Stimulated activated naive CD8-positive, alpha-beta T cell treated with anti-CD3 and anti-CD28 coated beads, Interleukin-15, amount 100 ng/mL, for 72 hours (primary cell): ENCODE measurements around the gene AFAP1L2.

ENCODE experiments used
- ATAC-seq: fragments of 150-1000 bp; cut with Tn5 transposase; 2 replicates; pipeline ENCODE4 v1.10.0; 2021; ENCODE audit warnings: mild to moderate bottlenecking, moderate library complexity
- DNase-seq, 2 donors: peaks; one replicate each; pipeline ENCODE4 v3.0.0; 2021 to 2022
- H3K27ac Mint-ChIP-seq, 2 donors: one replicate each; pipeline ENCODE4 v1.8.0; 2022; ENCODE audit warnings: mild to moderate bottlenecking in 2 of 2, mixed read lengths in 2 of 2, moderate library complexity in 2 of 2
- H3K27me3 Mint-ChIP-seq: one replicate; pipeline ENCODE4 v1.8.0; 2022; ENCODE audit warnings: mixed read lengths
- H3K4me1 Mint-ChIP-seq: one replicate; pipeline ENCODE4 v1.8.0; 2022; ENCODE audit warnings: mild to moderate bottlenecking, mixed read lengths
- H3K4me3 Mint-ChIP-seq, 2 donors: one replicate each; pipeline ENCODE4 v1.8.0; 2022; ENCODE audit warnings: mild to moderate bottlenecking in 2 of 2, mixed read lengths in 2 of 2, moderate library complexity in 1 of 2
- H3K9me3 Mint-ChIP-seq, 2 donors: one replicate each; pipeline ENCODE4 v1.8.0; 2022; ENCODE audit warnings: mixed read lengths in 2 of 2

Gene AFAP1L2

DNA sequence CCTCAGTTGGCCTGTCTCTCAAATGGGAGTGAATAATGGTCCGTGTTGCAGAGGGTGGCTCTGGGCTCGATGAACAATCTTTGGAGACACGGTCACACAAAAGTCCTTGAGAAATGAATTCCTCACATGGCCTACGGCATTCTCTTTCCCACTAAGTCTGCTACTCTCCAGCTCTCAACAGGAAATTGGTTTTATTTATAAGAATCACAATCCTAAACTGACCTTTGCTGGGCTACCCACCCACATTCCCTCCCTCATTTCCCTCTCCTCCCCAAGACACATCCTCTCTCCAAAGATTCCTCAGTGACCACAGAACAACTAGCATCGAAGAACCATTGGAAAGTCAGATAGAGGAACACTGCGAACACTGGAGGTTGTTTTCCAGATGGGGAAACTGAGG is 4.7 kb downstream of the AFAP1L2 start:
- Mint-ChIP-seq H3K9me3 (no peaks in the 10 kb centered on the region), H3K27ac (no peak overlapping the region)
- DNase-seq: no peak

DNA sequence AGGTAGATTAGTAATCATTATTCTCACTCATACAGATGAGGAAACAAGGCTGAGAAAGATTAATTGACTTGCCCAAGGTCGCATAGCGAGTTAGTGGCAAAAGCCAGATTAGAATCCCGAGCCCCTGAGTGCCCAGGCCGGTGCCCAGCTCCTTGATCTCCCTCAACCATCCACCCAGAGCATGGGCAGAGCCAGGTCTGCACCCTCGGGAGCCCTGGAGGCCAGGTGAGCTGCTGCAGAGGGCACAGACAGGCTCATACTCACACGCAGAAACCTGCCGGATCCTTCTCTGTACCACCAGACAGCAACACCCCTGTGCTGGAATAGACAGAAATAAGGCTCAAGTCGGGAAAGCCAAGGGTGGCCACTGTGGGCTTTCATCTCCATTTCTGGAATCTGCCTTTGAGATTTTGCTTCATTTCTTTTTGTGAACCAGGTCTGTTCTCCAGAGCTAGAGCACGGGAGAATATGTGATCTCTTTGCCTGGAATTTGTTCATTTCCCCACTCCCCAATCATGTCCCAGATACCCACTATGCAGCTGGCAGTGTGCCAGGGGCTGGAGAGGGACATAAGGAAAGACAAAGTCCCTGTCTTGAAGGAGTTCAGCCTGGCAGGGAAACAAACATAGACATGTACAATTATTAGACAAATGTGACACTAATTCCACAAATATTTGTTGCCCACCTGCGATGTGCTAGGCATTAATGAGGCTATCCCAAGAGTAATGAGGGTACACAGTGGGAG is 5.5 kb downstream of the AFAP1L2 start:
- H3K27me3 Mint-ChIP-seq: peaks cover 95% of the 10 kb centered on the region

More for the DNA sequence above, 4.7 kb downstream of the AFAP1L2 start:
- ATAC-seq: no peak
- peaks cover 58% of the 10 kb centered on the region for H3K4me1 Mint-ChIP-seq
- H3K4me3 Mint-ChIP-seq: no peak overlapping the region
- peaks cover 94% of the 10 kb centered on the region for H3K27me3 Mint-ChIP-seq

DNA sequence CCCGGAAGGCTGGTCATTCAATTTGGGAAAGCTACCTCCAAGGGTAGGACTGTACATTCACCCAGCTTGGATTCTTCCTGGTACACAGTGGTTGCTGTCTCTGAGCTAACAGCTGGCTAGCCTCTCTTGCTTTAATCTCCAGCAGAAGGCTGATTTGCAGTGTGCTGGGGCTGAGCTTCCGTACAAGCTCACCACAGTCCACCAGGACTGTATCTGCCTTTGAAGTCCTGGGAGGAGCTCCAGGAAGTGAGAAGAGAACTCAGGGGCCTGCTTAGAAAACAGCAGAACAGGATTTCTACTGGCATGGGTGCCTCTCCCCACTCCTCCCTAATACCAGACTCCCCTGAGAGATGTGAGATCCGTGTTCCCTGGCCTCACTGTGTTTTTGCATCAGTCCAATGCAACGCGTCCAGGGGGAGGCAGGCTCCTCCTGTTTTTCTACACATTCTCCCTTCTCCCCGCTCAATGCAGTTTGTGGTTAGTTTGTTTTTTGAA is 6.6 kb downstream of the AFAP1L2 start:
- DNase-seq (no peak), ATAC-seq (peak; percentile 38)
- no peaks in the 10 kb centered on the region for H3K9me3 Mint-ChIP-seq
- peak overlapping the region in 1 of 2 donors; percentile 29 for H3K4me3 Mint-ChIP-seq
- peaks cover 95% of the 10 kb centered on the region for H3K27me3 Mint-ChIP-seq
- H3K4me1 Mint-ChIP-seq: peaks cover 45% of the 10 kb centered on the region
- no peak overlapping the region for H3K27ac Mint-ChIP-seq

More for the DNA sequence above, 5.5 kb downstream of the AFAP1L2 start:
- no peak overlapping the region for H3K27ac Mint-ChIP-seq
- ATAC-seq: no peak
- no peaks in the 10 kb centered on the region for H3K9me3 Mint-ChIP-seq
- no peak overlapping the region for H3K4me3 Mint-ChIP-seq
- peaks cover 54% of the 10 kb centered on the region for H3K4me1 Mint-ChIP-seq
- DNase-seq: no peak

DNA sequence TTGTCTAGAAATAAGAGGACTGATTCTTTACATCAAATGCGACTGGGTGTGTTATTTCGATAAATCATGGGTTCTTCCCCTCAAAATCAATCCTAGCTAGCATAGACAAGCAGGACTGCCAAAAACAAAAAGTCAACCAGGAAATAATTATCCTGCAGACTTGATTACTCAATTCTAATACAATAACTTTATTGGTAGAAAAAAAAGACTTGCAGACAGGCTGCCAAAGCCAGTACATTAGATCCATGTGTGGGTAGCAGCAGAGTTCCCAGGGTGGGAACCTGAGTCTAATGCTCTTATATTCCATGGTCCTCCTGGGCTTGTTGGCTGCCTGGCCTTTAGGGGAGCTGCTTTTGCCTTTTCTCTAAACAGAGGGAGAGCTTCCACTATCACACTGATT is 7.8 kb downstream of the AFAP1L2 start:
- Mint-ChIP-seq H3K27ac (no peak overlapping the region), H3K4me3 (no peak overlapping the region), H3K9me3 (no peaks in the 10 kb centered on the region), H3K4me1 (peaks cover 41% of the 10 kb centered on the region), H3K27me3 (peaks cover 93% of the 10 kb centered on the region)
- ATAC-seq (no peak), DNase-seq (no peak)

DNA sequence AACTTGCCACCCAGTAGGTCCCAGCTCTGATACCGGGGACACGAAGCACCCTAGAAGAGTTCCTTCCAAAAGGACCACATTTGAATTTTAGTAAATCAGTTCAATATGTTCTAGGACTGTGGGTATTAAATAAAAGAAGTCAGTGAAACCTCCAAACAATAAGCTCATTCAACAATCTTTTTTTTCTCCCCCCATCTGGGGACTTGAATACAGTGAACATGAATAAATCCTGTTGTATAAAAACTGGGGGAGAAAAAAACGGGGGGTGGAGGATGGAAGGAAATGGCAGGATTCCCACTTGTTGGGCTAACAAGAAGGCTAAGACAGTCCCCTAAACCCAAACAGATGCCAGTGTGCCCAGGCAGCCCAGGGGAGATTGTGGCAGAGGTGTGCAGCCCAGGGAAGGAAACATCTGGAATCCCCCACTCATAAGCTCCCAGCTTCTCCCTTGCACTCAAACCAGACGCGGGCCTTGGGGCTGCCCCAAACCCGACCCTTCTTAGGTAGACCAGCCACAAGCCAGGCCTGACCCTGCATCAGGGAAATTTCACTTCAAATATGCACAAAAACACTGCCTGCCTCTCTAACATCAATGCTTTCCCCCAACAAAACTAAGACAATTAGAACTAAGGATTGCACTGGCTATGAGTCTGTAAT is 8.8 kb downstream of the AFAP1L2 start:
- H3K4me3 Mint-ChIP-seq: peak overlapping the region in 1 of 2 donors; percentile 19
- peaks cover 41% of the 10 kb centered on the region for H3K4me1 Mint-ChIP-seq
- no peak overlapping the region for H3K27ac Mint-ChIP-seq
- ATAC-seq: peak; percentile 78
- peak in 1 of 2 donors; percentile 27 for DNase-seq
- H3K9me3 Mint-ChIP-seq: no peaks in the 10 kb centered on the region
- H3K27me3 Mint-ChIP-seq: peaks cover 92% of the 10 kb centered on the region

DNA sequence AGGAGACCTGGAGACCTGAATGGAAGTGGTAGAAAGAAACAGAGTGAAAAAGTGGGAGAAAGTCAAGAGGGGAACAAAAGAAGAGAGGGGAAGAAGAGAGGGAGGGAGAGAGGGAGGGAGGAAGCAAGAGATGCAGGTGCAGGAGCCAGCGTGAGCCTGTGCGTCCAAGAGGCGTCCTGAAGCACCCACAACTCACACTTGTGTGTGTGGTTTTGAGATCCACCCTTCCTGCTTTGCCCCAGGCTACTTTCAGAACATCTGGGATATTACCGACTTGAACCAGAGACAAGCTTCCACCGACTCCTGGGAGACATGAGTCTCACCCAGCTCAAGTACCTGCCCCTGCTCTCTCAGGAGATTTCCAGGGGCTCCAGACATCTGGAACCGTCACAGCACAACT is 9.8 kb downstream of the AFAP1L2 start:
- no peaks in the 10 kb centered on the region for H3K9me3 Mint-ChIP-seq
- peaks cover 92% of the 10 kb centered on the region for H3K27me3 Mint-ChIP-seq
- peaks cover 47% of the 10 kb centered on the region for H3K4me1 Mint-ChIP-seq
- DNase-seq (no peak), ATAC-seq (no peak)
- no peak overlapping the region for H3K27ac Mint-ChIP-seq
- H3K4me3 Mint-ChIP-seq: no peak overlapping the region

DNA sequence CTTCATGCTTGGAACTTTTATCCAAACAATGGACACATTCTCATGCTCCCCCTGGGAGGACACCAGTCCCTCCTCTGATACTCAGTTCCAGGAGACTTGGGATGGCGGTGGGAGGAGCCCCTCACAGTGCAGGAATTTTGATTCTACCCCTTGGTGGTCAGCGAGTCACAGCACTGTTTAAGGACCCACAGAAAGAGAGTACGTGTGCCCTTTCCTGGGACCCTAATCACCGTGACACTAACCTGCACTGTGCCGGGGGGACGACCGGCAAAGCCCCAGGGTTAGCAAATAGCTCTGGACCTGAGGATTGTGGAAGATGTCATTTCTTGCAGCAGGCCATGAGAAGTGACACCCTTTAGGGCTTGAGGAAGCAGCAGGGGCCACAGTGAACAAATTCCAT is 10.4 kb downstream of the AFAP1L2 start:
- no peak overlapping the region for H3K4me3 Mint-ChIP-seq
- H3K4me1 Mint-ChIP-seq: peaks cover 51% of the 10 kb centered on the region
- H3K27ac Mint-ChIP-seq: no peak overlapping the region
- DNase-seq (no peak), ATAC-seq (no peak)
- H3K27me3 Mint-ChIP-seq: peaks cover 86% of the 10 kb centered on the region
- H3K9me3 Mint-ChIP-seq: peaks cover 0 to 1% of the 10 kb centered on the region in 2 donors

DNA sequence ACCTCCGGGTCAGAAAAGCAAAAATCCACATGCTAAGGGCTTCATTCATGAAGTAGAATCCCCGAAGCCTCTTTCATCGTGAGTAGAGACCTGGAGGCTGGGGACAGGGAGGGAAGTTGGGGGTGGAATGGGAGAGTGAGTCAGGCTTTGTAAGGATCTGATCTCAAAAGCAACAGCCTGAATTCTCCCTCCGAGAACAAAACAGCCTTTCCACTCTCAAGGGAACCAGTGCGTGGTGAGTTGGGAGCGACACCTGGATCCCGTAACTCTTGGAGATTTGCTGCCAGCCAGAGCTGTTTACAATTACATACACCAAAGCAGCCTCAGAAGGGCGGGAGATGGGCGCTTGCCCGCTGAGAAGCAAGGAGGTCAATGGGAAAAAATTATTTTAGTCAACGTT is 10.8 kb downstream of the AFAP1L2 start:
- H3K4me1 Mint-ChIP-seq: peaks cover 55% of the 10 kb centered on the region
- H3K9me3 Mint-ChIP-seq: peaks cover 2 to 5% of the 10 kb centered on the region in 2 donors
- no peak for DNase-seq
- no peak overlapping the region for H3K27ac Mint-ChIP-seq
- peaks cover 82% of the 10 kb centered on the region for H3K27me3 Mint-ChIP-seq
- ATAC-seq: no peak
- H3K4me3 Mint-ChIP-seq: no peak overlapping the region

DNA sequence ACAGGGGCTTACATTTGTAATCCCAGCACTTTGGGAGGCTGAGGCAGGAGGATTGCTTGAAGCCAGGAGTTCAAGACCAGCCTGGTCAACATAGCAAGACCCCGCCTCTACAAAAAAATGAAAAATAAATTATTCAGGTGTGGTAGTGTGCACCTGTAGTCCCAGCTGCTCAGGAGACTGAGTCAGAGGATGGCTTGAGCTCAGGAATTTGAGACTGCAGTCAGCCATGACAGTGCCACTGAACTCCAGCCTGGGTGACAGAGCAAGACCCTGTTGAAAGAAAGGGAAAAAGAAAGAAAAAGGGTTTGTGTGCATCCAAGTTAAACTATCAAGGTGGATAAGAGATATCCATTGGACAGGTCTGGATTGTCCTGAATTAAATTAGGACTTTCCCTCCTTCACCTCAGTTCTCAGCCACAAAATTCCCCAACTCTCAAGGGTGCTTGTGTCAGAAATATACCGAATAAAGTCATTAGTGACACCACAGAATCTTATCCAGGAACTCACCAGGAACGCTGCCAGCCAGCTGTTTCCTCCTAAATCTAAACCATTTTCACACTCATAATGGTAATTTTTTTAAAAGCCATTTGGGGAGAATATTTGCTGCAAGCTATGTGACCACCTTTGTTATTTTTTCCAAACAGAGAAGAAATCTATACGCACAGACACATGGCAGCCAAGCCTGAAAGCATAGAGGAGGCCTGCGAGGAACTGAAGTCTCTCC is 12.0 kb downstream of the AFAP1L2 start:
- DNase-seq (no peak), ATAC-seq (no peak)
- H3K27ac Mint-ChIP-seq: no peak overlapping the region
- H3K4me1 Mint-ChIP-seq: peaks cover 56% of the 10 kb centered on the region
- peaks cover 70% of the 10 kb centered on the region for H3K27me3 Mint-ChIP-seq
- H3K9me3 Mint-ChIP-seq: peaks cover 7 to 11% of the 10 kb centered on the region in 2 donors
- no peak overlapping the region for H3K4me3 Mint-ChIP-seq

DNA sequence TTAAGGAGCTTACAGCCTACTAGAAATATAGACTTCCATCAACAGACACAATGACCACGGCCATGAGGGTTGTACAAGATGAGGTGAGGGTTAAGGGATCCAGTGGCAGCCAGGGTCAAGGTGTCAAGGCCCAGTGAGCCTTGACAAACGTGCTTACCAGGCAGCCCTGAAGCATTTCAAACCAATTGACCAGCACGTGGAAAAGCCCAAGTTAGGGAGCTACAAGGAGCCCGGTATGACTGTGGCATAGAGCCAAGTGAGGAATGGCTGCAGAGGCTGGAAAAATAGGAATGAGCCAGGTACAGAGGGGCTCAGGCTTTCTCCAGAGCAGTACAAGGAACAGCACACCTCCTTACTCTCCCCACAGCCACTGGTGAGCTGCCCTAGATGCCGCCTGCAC is 12.7 kb downstream of the AFAP1L2 start:
- ATAC-seq (no peak), DNase-seq (no peak)
- peaks cover 63% of the 10 kb centered on the region for H3K27me3 Mint-ChIP-seq
- no peak overlapping the region for H3K4me3 Mint-ChIP-seq
- peaks cover 7 to 11% of the 10 kb centered on the region in 2 donors for H3K9me3 Mint-ChIP-seq
- H3K27ac Mint-ChIP-seq: no peak overlapping the region
- H3K4me1 Mint-ChIP-seq: peaks cover 54% of the 10 kb centered on the region

DNA sequence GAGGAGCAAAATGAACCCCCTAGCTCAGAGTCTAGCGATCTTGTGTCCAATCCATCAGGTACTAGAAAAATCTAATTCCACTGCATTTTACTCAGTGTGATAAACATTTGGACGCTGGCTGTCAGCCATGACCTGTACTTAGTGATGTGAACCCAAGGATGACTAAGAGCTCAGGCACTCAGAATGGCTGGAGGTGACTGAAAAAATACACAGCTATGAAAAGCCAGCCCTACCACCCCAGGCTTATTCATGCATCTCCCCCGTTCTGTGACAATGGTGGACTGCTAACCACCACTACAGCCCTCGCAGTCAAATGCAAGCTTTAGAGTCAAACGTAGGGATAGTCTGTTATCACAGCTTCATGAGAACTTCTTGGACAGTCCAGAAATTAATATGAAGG is 14.9 kb downstream of the AFAP1L2 start:
- H3K4me1 Mint-ChIP-seq: peaks cover 38% of the 10 kb centered on the region
- H3K27me3 Mint-ChIP-seq: peaks cover 45% of the 10 kb centered on the region
- H3K4me3 Mint-ChIP-seq: no peak overlapping the region
- peaks cover 7 to 11% of the 10 kb centered on the region in 2 donors for H3K9me3 Mint-ChIP-seq
- DNase-seq (no peak), ATAC-seq (no peak)
- no peak overlapping the region for H3K27ac Mint-ChIP-seq

DNA sequence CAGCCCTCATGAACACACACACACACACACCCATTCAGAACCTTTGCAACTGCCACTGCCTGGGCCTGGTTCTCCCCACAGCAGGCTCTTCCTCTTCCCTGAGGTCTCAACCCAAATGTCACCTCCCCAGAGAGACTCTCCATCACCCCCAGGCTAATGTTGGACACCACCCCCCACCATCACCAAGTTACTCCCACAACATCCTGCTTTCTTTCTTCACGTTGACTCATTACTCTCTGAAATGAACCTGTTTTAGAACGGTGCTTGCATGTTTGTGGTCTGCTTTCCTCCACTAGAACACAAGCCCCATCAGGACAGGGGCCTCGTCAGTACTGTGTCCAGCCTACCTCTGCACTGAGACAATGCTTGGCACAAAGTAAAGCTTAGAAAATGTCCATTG is 16.0 kb downstream of the AFAP1L2 start:
- peak overlapping the region; percentile 29 to 37 for H3K27ac Mint-ChIP-seq
- peak; percentile 29 to 37 for DNase-seq
- peak overlapping the region; percentile 22 to 24 for H3K4me3 Mint-ChIP-seq
- peak; percentile 89 for ATAC-seq
- H3K4me1 Mint-ChIP-seq: peaks cover 38% of the 10 kb centered on the region
- peaks cover 35% of the 10 kb centered on the region for H3K27me3 Mint-ChIP-seq
- H3K9me3 Mint-ChIP-seq: peaks cover 7 to 11% of the 10 kb centered on the region in 2 donors

DNA sequence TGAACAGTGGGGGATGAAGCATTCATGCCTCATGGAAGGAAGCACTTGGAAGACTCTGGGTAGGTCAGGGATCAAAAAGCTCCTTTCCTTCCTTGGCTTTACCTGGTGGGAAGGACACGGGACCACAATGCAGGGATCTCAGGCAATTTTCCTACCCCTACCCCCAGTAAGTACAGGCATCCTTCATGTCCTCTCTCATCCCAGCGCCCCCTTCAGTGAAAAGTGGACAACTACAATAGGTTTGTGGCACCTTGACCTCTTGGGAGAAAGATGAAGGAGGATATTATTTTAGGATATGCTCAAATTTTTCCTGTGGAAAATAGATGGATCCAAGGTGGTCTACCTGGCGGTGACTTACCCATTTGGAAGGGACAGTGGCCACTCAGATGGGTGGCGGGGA is 16.5 kb downstream of the AFAP1L2 start:
- H3K9me3 Mint-ChIP-seq: peaks cover 7 to 11% of the 10 kb centered on the region in 2 donors
- peaks cover 38% of the 10 kb centered on the region for H3K4me1 Mint-ChIP-seq
- ATAC-seq (no peak), DNase-seq (no peak)
- H3K27me3 Mint-ChIP-seq: peaks cover 36% of the 10 kb centered on the region
- no peak overlapping the region for H3K4me3 Mint-ChIP-seq
- H3K27ac Mint-ChIP-seq: no peak overlapping the region

DNA sequence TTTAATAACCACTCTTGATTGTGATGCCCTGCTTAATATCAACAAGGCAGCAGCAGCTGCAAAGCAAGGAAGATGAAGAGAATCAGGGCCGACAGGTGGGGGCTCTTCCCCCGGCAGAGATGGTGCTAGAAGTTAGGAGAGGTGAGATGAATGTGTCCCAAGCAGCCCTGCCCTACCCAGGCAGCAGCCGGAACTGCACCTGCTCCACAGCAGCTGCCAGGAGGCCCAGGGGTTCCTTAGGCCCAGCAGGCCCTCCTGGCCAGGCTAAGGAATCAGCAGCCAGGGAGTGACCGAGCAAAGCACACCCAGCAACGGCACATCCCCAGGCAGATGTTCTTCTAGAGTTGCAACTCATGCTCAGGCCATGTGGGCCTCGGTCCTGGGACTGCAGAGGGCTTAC is 17.9 kb downstream of the AFAP1L2 start:
- Mint-ChIP-seq H3K9me3 (peaks cover 7 to 11% of the 10 kb centered on the region in 2 donors), H3K27ac (no peak overlapping the region), H3K4me3 (no peak overlapping the region), H3K4me1 (peaks cover 38% of the 10 kb centered on the region), H3K27me3 (peaks cover 35% of the 10 kb centered on the region)
- ATAC-seq: no peak
- DNase-seq: no peak

DNA sequence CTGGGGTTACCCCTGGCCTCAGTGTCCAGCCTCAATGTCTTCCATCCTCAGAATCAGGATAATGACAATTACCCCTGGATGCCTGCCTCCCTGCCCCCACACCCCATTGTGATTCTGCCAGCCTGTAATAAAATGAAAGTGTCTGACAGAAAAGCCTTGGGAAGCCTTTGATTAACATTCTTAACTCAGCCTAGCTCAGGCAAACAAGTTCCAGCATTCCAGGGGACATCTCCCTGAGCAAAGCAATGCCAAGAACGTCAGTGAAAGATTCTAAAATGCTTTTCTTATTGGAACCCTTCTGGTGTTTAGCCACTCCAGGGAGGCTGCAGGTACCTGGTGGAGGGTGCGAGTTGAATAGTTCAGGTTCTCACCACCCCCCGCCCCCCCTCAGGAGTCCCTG is 18.7 kb downstream of the AFAP1L2 start:
- Mint-ChIP-seq H3K27me3 (peaks cover 36% of the 10 kb centered on the region), H3K27ac (no peak overlapping the region), H3K4me1 (peaks cover 38% of the 10 kb centered on the region), H3K4me3 (no peak overlapping the region), H3K9me3 (peaks cover 7 to 11% of the 10 kb centered on the region in 2 donors)
- no peak for DNase-seq
- no peak for ATAC-seq

DNA sequence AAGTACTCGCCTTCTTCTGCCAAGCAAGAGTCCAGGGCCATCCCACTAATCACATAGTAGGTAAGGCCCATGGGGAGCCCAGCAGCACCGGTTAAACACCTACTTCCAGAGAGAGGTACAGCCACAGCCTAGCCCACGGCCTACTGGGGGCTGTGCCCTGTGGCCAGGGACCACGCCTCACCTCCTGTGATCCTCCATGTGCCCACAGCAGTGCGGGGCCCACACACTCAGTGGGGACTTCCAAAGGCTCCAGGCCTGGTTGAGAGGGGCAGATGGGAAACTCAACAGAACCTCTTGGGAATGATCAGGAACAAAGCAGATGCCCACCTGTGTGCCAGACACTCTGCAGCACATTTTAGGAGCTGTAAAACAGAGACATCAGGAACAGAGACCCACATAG is 19.7 kb downstream of the AFAP1L2 start:
- H3K9me3 Mint-ChIP-seq: peaks cover 7 to 11% of the 10 kb centered on the region in 2 donors
- ATAC-seq (no peak), DNase-seq (no peak)
- no peak overlapping the region for H3K27ac Mint-ChIP-seq
- peaks cover 36% of the 10 kb centered on the region for H3K27me3 Mint-ChIP-seq
- peaks cover 32% of the 10 kb centered on the region for H3K4me1 Mint-ChIP-seq
- no peak overlapping the region for H3K4me3 Mint-ChIP-seq
